Stimulated activated naive CD8-positive, alpha-beta T cell treated with anti-CD3 and anti-CD28 coated beads, Interleukin-15, Interleukin-2, amounts not matched to agents 100 U/mL and 50 U/mL, for 24 hours (primary cell): ENCODE measurements around the gene AHCY.
"Not testable (repeated sequence)": the region's sequence is repeated elsewhere in the genome, so short reads cannot be mapped to it uniquely, and the experiment has no call there.

ENCODE experiments used
- ATAC-seq: fragments of 150-1000 bp; cut with Tn5 transposase; one replicate; pipeline ENCODE4 v1.10.0; 2021
- DNase-seq: peaks from one replicate; pipeline ENCODE4 v3.0.0; 2021

AHCY gene

DNA sequence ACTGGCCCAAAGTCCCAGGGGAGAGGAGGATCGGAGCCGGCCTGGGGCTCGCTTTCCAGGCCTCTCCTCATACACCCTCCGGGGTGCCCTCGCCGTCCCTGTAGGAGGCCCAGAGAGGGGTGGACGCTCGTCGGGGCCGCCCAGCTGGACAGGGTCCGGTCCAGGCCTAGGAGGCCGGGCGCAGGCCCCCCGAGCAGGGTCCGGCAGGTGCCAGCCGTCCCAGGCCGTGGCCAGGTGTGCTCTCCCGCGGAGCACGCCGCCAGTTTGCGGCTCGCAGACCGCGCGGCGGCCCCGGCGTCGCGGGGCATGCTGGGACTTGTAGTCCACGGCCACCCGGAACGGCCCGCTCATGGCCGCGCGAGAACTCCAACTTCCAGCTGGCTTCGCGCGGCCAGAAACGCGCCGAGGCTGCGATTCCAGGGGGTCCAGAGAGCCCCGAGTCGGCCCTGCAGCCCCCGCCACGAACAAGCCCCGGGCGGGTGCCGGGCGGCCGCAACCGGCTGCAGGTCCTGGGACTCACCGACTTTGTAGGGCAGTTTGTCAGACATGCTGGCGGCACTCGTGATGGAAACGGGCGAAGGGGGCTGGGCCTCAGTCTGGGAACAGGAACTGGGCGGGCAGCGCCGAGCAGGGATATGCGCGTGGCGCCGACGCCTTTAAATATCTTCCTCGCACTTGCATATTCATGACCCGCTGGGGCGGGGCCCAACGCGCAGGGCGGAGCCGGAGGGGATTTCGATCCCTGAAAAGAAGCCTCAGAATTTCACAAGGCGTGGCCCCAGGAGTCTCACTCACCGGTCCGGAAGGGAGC, at the start of gene AHCY:
TSS of gene AHCY (minus strand) at position 633 of the 811 bp plus-strand sequence. CDS start at position 548, 85 bp downstream.
- ATAC-seq = peak; percentile 96
- peak; percentile 96 for DNase-seq

DNA sequence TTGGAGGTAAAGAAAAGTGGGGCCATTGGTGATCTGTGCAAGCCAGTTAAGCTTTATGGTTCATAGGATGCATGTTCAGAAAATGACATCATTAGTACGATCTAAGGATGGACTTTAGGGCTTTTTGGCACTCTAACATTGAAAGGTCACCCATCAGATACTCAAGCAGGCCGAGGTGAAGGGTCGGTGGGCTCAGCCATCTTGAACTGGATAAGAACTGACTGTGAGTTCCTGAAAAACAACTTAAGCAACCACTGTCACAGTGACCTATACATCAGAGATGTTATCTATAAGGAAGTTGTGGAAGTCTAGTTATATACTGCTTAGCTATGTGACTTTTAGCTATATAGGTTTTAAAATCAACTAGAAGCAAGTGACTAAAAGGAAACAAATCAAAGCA, 46.9 kb upstream of the AHCY start:
- ATAC-seq (no peak), DNase-seq (no peak)

DNA sequence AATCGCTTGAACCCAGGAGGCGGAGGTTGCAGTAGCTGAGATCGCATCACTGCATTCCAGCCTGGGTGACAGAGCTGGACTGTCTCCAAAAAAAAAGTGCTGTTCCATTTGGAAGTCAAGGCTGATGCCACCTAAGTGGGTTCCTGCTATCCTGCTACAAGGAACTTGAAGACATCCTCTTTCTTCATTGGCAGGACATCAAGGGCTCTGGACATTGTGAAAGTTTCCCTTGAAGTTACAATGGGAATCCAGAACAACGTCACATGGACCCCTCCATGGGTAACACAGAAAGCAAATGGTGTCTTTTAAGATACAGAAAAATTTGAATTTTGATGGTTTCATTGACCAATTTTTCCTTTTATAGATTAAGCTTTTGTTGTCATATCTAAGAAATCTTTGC, 44.4 kb upstream of the AHCY start:
- ATAC-seq (no peak), DNase-seq (no peak)

DNA sequence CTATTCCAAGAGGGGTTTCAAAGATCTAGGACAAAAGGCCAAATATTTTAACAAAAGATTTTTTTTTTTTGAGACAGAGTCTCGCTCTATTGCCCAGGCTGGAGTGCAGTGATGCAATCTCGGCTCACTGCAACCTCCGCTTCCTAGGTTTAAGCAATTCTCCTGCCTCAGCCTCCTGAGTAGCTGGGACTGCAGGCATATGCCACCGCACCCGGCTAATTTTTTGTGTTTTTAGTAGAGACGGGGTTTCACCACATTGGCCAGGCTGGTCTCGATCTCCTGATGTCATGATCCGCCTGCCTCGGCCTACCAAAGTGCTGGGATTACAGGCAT, 43.3 kb upstream of the AHCY start:
- not testable (repeated sequence) for ATAC-seq, DNase-seq

DNA sequence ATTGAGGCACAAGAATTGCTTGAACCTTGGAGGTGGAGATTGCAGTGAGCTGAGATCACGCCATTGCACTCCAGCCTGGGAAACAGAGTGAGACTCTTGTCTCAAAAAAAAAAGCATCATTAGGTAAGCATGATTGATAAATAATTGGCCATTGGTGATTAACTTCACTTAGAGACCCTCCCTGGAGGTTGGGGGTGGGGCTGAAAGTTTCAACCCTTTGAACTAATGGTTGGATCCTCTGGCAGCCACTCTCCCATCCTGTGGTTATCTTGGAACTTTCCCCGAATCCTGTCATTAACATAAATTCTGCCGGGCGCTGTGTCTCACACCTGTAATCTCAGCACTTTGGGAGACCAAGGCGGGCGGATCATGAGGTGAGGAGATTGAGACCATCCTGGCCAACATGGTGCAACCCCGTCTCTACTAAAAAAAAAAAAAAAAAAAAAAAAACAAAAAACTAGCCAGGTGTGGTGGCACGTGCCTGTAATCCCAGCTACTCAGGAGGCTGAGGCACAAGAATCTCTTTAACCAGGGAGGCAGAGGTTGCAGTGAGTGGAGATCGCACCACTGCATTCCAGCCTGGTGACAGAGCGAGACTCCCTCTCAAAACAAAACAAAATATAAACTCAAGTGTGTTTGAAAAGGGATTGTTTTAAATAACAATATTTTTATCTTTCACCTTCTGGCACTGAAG, 42.8 kb upstream of the AHCY start:
- not testable (repeated sequence) for ATAC-seq, DNase-seq

DNA sequence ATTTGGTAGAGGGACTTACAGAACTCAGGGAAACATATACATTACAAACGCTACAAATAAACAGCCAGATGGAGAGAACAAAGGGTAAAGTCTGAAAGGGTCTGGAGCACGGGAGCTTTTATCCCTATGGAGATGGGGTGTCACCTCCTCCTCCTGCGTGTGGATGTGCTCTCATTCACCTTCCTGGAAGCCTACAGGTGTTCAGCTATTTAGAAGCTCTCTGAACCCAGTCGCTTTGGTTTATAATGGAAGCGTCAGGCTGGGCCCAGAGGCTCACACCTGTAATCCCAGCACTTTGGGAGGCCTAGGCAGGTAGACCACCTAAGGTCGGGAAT, 42.2 kb upstream of the AHCY start:
- no peak for ATAC-seq

DNA sequence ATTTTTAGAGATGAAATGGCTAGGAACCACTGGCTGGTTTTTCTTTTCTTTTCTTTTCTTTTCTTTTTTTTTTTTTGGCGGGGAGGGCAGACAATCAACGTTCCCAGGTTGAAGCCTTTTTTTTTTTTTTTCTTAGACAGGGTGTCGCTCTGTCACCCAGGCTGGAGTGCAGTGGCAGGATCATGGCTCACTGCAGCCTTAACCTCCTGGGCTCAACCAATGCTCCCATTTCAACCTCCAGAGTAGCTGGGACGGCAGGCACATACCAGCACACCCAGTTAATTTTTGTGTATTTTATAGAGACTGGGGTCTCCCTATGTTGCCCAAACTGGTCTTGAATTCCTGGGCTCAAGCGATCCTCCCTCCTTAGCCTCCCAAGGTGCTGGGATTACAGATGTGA, 41.1 kb upstream of the AHCY start:
- no peak for DNase-seq
- ATAC-seq = no peak

More for the DNA sequence above, 42.2 kb upstream of the AHCY start:
- no peak for DNase-seq

DNA sequence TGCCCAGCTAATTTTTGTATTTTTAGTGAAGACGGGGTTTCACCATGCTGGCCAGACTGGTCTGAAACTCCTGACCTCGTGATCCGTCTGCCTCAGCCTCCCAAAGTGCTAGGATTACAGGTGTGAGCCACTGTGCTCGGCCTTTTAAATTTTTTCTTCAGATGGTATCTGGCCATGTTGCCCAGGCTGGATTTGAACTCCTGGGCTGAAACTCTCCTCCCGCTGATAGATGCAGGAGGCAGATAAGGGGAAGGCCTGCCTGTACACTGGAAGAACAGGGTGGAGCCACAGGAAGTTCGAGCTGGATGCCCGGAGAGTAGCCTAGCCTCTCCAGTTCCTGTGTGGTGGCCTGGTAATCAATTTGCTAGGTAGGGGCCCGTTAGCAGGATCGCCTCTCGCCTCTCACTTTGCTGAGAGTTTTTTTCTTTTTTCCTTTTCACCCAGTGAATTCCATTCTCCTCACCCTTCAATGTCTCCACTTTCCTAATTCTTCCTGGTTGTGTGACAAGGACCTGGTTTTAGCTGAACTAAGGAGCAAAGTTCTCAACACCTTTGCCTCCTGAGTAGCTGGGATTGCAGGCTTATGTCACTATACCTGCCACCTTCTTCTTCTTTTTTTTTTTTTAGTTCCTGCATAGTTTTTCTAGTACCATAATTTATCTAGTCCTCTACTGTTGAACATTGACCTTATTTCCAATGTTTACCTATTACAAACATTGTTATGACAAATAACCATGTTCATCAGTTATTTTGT, 40.5 kb upstream of the AHCY start:
- no peak for DNase-seq
- ATAC-seq = no peak

DNA sequence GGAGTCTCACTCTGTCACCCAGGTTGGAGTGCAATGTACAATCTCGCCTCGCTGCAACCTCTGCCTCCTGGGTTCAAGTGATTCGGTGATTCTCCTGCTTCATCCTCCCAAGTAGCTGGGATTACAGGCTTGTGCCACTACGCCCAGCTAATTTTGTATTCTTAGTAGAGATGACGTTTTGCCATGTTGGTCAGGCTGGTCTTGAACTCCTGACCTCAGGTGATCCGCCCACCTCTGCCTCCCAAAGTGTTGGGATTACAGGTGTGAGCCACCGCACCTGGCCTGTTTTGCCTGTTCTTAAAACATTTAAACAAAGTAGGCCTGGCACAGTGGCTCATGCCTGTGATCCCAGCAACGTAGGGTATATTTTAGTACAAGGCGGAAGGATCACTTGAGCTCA, 38.0 kb upstream of the AHCY start:
- not testable (repeated sequence) for ATAC-seq, DNase-seq

DNA sequence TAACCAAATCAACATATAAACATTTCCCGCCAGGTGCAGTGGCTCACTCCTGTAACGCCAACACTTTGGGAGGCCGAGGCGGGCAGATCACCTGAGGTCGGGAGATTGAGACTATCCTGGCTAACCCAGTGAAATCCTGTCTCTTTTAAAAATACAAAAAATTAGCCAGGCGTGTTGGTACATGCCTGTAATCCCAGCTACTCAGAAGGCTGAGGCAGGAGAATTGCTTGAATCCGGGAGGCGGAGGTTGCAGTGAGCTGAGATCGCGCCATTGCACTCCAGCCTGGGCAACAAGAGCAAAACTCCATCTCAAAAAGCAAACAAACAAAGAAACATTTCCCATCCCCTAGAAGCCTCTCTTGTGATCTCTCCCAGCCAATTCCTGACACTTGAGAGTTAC, 37.6 kb upstream of the AHCY start:
- not testable (repeated sequence) for ATAC-seq

DNA sequence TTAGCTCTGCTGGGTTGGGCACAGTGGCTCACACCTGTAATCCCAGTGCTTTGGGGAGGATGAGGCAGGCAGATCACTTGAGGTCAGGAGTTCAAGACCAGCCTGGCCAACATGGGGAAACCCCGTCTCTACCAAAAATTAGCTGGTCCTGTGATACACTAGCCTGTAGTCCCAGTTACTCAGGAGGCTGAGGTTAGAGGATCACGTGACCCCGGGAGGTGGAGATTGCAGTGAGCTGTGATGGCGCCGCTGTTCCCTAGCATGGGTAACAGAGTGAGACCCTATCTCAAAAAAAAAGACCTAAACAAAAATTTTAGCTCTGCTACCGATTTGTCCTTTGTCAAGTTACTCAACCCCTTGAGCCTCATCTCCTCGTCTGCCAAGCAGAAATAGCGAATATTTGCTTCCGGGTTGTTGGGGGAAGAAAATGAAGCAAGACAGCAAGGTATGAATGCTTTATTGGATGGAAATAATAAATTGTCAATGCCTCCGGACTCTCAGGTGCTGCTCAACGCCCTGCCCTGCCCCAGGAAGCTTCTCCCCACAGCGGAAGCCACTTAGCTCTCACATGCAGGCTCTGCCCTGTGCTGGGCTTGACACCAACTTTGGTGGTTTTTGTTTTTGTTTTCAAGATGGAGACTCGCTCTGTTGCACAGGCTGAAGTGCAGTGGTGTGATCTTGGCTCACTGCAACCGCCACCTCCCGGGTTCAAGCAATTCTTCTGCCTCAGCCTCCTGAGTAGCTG, 35.0 kb upstream of the AHCY start:
- ATAC-seq = no peak
- no peak for DNase-seq

More for the DNA sequence above, 37.6 kb upstream of the AHCY start:
- not testable (repeated sequence) for DNase-seq

DNA sequence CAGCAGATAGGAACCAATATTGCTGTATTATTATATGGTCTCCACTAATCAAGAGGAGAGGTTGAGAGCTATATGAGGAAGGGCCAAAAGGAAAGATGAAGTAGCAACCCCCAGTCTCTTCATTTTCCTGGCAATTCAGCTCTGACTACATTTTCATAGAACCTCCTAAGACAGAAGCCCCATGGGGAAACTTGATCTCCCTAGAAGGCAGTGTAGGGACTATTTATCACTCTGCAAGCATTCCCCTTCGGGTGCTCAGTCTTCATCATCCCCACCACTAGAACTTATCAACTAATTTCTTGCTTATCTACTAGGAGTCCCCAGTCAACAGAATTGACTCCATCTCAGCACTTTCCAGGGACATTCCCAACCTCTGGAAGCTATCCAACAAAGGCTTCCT, 34.4 kb upstream of the AHCY start:
- DNase-seq = no peak
- ATAC-seq = no peak

DNA sequence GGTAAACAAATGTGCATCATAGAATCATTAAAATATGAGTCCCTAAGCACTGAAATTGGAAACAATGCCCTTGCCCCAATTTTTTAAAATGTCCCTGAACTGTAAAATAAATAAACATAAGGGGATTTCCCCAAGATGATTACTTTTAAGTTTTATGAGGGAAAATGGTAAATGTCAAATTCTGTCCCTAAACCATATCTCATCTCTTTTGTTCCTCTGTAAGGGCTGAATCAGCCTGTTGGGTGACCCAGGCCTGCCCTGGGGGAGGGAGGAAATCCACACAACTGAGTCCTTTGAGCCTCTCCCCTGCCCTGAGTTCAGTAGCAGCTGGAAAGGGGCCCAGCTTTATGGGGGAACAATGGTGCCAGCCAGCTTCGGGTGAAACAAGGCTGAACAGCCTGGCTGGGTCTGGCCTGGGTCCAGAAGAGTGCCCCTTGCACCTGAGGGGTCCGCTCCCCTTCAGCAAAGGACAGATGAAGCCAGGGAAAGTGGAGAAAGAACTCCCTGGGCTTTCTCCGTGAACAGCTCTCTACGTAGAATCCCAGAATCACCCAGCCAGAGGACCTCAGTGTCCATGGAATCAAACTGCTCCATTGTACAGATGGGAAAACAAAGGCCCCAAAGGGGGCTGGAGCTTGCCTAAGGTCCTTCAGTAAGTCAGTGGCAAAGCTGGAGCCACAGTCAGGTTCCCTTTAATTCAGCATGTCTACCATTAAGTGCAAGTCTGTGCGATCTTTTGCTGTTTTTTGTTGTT, 31.7 kb upstream of the AHCY start:
- no peak for DNase-seq
- ATAC-seq = peak; percentile 48

DNA sequence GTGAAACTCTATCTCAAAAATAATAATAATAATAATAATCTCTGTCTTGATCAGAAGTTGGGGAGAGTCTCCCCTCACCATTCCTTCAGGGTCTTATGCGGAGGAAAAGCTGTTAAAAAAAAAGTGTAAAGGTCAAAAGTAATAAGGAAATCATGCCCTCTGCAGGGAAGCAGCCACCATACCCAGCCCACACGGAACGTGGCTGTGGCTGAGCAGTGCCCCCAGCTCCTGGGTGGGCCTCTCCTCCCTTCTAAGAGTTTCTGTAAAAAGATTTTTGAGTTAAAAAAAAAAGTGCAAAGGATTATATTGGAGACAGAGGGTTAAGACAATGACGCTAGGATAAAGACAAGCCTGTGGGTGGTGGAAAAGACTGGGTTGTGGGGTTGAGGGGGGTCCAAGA, 30.6 kb upstream of the AHCY start:
- DNase-seq (no peak), ATAC-seq (no peak)

DNA sequence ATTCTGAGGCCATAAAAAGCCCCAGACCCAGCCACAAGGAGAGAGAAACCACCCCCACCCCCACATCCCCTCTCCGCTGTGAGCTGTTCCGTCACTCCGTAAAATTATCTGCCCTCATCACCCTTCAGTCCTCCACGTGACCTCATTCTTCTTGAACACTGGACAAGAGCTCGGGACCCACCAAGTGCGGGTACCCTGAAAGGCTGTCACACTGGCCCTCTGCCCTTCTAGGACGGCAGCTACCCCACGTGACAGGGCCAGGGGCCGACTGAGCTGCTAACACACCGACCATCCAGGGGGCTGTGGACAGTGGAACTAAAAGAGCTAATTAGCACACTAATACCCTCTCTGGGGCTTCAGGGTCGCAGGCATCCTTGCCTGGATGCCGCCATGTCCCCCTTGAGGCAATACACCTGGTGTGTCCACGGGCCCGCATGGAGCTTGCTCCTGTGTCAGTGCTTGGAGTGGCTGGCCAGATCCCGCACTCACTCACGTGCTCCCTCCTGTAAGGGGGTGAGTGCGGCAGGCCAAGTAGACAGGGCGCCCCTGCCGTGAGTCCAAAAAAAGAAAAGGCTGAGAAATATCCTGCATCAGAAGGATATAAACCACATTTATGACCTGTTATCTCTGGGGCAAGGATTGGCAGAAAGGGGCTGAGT, 29.2 kb upstream of the AHCY start:
- DNase-seq = no peak
- no peak for ATAC-seq

DNA sequence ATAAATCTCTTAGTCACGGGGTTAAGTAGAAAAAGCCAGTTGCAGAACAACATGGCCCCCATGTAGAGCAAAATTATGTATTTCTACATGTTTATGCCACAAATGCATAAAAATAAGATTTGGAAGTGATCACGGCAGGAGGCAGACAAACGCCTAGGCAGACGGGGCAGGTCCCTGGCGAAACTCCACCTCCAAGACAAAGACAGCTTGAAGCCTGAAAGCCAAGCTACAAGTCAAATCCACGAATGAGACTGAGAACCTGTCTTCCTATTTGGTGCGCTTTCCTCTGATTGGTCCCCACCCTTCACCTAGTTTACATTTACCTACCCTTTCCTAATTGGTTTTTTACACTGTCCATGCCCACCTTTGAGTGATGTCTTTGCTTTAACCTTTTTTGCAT, 28.7 kb upstream of the AHCY start:
- DNase-seq (no peak), ATAC-seq (no peak)

DNA sequence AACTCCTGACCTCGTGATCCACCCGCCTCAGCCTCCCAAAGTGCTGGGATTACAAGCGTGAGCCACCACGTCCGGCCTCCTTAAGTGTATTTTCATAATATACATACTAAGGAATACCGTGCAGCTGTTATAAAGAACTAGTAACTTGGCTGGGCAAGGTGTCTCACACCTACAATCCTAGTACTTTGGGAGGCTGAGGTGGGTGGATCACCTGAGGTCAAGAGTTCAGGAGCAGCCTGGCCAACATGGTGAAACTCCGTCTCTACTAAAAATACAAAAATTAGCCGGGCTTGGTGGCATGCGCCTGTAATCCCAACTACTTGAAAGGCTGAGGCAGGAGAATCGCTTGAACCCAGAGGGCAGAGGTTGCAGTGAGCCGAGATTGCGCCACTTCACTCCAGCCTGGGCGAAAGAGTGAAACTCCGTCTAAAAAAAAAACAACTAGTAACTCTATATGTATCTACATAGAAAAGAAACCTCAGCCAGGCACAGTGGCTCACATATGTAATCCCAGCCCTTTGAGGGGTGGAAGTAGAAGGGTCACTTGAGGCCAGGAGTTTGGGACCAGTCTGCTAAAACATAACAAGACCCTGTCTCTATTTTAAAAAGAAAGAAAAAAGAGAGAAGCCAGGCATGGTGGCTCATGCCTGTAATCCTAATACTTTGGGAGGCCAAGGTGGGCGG, 27.8 kb upstream of the AHCY start:
- ATAC-seq, DNase-seq: not testable (repeated sequence)

DNA sequence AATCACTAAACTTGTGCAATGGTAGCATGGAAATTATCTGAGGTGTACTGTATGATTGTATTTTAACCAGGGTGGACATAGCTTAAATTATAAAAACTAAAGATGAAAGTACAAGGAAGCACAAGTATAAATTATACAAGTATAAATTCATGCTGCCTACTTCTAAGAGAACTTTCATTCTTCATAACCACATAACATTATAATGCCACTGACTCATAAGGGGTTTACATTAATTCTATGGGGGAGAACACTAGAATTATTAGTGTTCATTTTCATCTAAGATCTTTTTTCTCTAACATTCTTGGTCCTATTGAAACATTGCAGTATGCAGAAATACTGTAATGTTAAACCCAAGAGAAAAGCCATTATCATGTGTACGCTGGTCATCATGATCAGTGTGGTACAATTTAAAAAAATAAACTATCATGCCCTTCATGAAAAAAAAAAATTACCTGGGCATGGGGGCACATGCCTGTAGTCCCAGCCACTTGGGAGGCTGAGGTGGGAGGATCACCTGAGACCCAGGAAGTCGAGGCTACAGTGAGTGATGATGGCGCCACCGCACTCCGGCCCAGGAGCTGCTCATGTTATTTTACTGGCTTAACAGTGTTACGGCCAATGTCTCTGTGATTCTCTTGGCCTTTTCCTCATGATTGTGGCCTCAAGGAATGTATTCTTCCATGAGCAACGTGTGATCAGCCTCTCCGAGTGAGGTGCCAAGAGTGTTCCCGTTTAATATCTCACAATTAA, 25.9 kb upstream of the AHCY start:
- no peak for DNase-seq
- ATAC-seq = no peak

DNA sequence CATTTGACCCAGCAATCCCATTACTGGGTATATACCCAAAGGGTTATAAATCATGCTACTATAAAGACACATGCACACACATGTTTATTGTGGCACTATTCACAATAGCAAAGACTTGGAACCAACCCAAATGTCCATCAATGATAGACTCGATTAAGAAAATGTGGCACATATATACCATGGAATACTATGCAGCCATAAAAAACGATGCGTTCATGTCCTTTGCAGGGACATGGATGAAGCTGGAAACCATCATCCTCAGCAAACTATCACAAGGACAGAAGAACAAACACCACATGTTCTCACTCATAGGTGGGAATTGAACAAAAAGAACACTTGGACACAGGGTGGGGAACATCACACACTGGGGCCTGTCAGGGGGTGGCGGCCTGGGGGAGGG, 25.1 kb upstream of the AHCY start:
- not testable (repeated sequence) for DNase-seq, ATAC-seq

DNA sequence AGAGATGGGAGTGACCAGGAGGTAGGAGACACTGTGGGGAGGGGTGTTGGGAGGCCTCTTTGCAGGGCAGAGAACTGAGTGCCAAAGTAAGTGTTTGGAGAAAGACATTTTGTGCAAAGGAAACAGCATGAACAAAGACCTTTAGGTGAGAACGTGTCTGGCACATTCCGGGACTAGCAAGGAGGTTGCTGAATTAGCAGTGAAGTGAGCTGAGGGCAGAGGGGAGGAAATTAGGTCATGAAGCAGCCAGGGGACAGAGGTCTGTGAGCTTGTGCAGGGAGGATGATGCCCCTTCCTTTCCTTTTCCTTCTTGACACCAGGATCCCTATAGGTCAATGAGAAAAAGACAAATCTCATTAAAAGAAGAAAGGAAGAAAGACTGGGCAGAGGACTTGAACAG, 21.4 kb upstream of the AHCY start:
- DNase-seq (no peak), ATAC-seq (no peak)
